ACHN (cell line): ENCODE results near the gene SLC38A4.
"Not testable (repeated sequence)": the region's sequence is repeated elsewhere in the genome, so short reads cannot be mapped to it uniquely, and the experiment has no call there.

Experiments used
- DNase-seq: peaks from one replicate; pipeline ENCODE4 v3.0.0-alpha.2; 2015
- in situ Hi-C: cut with HindIII; loops from 2 replicates; pipeline ENCODE4 v1.10.0; 2017; ENCODE audit warnings: low sequenced_read_pairs, low pct_ligation_motif_present, low pct_unique_long_range_greater_than_20kb

SLC38A4 gene

GRCh38 chr12:46825591-46826414 lies at the start of gene SLC38A4:
SLC38A4 (minus strand) TSS chr12:46825997; CDS start chr12:46793071, 32,926 bp downstream.
- in situ Hi-C loops = no loop called here
- DNase-seq = no peak

GRCh38 chr12:46875095-46875494 lies 49.3 kb upstream of the SLC38A4 start:
- DNase-seq = no peak
- in situ Hi-C loops = no loop called here

DNA sequence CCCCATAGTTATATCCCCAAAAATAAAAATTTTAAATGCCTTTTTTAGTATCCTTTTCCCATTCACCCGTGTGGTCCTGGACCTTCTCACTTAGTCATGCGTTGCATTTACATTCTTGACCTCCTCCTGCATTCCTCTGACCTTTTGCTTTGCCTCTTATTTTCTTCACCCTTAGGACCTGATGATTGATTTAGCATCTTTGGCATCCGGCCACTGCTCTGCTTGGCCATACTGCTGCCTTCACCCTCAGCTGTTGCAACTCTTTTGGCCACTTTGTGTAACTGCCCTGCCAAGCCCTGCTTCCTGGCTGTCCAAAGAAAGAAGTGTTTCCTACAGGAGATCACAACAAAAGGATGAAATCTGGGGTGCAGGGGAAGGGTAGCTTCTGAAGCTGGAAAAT lies 48.8 kb upstream of the SLC38A4 start:
- in situ Hi-C loops = no loop called here
- DNase-seq = no peak

DNA sequence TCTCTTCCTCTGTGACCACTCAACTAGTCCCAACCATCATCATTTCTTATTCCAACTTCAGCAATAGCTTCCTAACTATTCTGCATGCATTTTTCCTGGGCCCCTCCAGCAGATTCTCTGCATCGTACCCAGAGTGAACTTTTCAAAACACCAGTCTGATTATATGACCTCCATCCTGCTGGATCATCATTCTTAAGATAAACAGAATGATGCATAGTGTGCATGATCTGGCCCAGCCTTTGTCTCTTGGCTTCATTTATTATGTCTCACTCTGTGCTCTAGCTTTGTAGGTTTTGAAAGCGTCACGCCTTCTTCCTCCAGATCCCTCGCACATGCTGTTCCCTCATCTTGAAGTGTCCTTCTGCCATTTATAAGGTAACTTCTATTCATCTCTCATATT lies 46.3 kb upstream of the SLC38A4 start:
- no peak for DNase-seq
- in situ Hi-C loops = no loop called here

DNA sequence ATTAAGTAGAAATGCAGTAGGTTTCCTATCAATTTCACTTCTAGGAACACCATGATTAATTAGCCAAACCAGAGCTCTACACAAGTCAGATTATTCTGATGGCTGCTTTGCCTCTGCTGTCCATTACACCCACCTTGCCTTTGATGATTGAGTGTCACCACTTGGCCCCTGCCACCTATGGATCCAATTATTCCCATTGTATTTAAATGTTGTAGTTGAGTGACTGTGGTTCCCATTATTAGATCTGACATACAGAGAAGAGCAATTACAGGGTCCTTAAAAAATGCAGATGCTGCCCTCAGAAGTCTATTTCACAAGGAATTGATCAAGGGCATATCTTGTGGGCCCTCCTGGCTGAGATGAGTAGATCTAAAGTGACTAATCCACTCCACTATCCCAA lies 39.5 kb upstream of the SLC38A4 start:
- in situ Hi-C loops = no loop called here

GRCh38 chr12:46858368-46858767 lies 32.6 kb upstream of the SLC38A4 start:
- in situ Hi-C loops = no loop called here
- DNase-seq = peak; percentile 6

More for the DNA sequence above, 39.5 kb upstream of the SLC38A4 start:
- DNase-seq = no peak

- in situ Hi-C loops = no loop called here
- no peak for DNase-seq
These were observed 31.7 kb upstream of the SLC38A4 start for GRCh38 chr12:46857486-46857885.

GRCh38 chr12:46855760-46856159 lies 30.0 kb upstream of the SLC38A4 start:
- in situ Hi-C loops = no loop called here
- no peak for DNase-seq

DNA sequence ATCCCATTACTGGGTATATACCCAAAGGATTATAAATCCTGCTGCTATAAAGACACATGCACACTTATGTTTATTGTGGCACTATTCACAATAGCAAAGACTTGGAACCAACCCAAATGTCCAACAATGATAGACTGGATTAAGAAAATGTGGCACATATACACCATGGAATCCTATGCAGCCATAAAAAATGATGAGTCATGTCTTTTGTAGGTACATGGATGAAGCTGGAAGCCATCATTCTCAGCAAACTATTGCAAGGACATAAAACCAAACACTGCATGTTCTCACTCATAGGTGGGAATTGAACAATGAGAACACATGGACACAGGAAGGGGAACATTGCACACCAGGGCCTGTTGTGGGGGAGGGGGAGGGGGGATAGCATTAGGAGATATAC lies 28.4 kb upstream of the SLC38A4 start:
- DNase-seq, in situ Hi-C loops: not testable (repeated sequence)

DNA sequence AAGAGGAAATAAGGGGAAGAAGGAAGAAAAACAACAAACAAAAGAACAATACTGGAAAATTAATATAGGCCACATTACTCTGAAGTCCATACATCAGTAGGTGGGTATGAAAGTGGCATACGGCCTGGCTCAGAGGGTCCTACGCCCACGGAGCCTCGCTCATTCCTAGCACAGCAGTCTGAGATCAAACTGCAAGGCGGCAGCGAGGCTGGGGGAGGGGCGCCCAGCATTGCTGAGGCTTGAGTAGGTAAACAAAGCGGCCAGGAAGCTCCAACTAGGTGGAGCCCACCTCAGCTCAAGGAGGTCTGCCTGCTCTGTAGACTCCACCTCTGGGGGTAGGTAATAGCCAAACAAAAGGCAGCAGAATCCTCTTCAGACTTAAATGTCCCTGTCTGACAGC lies 23.0 kb upstream of the SLC38A4 start:
- in situ Hi-C loops, DNase-seq: not testable (repeated sequence)

- DNase-seq = no peak
- in situ Hi-C loops = no loop called here
These were observed 21.2 kb upstream of the SLC38A4 start for GRCh38 chr12:46847001-46847400.

GRCh38 chr12:46843811-46844210 lies 18.0 kb upstream of the SLC38A4 start:
- no peak for DNase-seq
- in situ Hi-C loops = no loop called here

- no peak for DNase-seq
- in situ Hi-C loops = no loop called here
These were observed 16.1 kb upstream of the SLC38A4 start for GRCh38 chr12:46841891-46842290.

DNA sequence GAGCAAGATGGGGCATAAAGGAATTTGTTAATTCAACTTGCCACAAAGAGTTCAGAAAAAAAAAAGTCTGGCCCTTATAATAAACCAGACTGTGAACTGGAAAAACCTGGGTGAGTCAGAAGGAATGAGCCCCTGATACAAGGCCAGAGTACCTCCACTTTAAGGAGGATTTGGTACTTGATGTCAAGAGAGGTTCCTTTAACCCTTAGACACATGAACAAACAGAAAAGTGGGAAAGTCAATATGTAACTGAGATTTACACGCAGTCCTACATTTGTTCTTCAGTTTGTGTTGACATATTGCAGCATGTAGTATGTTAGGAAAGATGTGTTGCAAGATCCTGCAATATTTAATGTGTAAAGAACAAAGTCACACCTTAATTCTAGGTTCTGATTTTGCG lies 14.2 kb upstream of the SLC38A4 start:
- in situ Hi-C loops = no loop called here
- no peak for DNase-seq

GRCh38 chr12:46839232-46839631 lies 13.4 kb upstream of the SLC38A4 start:
- in situ Hi-C loops = no loop called here
- no peak for DNase-seq

GRCh38 chr12:46835785-46836184 lies 10.0 kb upstream of the SLC38A4 start:
- in situ Hi-C loops = no loop called here
- no peak for DNase-seq

GRCh38 chr12:46832130-46832704 lies 6.4 kb upstream of the SLC38A4 start:
- no peak for DNase-seq
- in situ Hi-C loops = no loop called here

DNA sequence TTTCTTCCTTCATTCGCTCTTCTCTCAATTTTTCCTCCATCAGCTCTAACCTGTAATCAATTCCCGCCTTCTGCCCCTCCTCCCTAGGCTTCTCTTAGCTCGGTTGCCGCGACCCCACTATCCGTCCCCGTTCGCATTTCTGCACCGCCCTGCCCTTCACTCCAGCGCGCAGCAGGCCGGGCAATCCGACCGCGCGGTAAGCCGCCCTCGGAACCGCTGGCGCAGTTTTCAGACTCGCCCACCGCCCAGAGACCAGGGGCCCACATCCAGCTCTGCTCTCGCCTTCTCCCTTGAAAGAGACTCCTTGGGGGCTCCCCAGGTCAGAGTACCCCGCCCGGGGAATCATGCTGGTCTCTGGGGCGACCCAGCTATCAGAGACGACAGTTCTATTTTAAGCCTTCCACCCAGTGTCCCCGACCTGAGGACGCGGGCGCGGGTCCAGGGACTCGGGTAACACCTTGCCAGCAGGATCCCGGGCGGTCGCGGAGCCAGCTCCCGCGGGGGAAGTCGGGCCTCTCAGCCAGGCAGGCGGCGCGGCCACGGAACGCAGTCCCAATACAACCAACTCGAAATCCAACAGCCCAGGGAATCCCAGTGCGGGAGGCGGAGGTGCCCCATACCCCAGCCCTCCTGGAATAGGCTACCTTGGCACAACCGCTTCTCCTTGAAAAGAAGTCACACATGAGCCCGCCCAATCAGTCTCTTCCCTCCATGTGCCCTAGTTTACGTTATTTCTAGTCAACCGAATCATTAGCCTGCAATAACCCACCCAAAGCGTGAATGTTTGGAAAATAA lies 5.7 kb upstream of the SLC38A4 start:
- DNase-seq = no peak
- in situ Hi-C loops = no loop called here

DNA sequence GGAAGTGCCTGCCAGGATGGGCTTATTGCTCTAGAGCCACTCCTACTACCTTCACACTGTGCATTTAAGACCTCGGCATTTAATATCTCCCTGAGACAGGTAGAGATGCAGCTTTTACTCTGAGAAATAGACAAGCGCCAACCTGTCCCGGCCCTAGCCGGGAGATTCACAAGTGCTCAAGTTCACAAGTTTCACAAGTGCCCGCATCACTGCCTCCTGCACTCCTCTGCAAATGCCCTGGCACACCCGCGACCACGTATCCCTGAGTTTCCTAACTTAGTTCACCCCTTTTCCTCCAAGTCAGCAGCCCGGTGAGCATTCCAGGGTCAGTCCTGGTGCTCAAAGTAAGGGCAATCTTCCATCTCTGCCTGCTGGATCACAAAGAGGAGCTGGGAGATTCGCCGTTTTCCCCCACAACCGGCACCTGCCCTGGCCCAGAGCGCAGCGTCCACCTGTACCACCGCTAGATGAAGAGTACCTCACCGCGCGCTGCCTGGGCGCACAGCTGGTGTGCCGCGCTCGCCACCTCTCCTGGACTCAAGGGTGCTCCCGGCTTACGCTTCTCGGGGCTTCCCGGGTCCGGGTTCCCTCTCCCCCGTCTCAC lies 5.0 kb upstream of the SLC38A4 start:
- in situ Hi-C loops = no loop called here
- no peak for DNase-seq
